HepG2 (cell line): ENCODE results near the gene ADAMTS13. TPM values are rescaled to one million over a fixed set of nuclear protein-coding genes. Genes with fewer than 3 reads are reported as not detected.

ENCODE experiments used
- IKZF1 ChIP-seq: fragments of 450-650 bp; IDR thresholded peaks from 2 replicates; pipeline ENCODE4 v1.7.1; 2016
- JDP2 ChIP-seq: sonication (generic); formaldehyde crosslinking; IDR thresholded peaks from 2 replicates; pipeline ENCODE4 v1.8.1; 2022; ENCODE audit warnings: missing genetic modification reagents, borderline replicate concordance
- MZF1 ChIP-seq: sonication (generic); formaldehyde crosslinking; IDR thresholded peaks from 2 replicates; pipeline ENCODE4 v1.8.1; 2023; ENCODE audit warnings: mild to moderate bottlenecking, missing genetic modification reagents, borderline replicate concordance
- RFX3 ChIP-seq: IDR thresholded peaks from 2 replicates; pipeline ENCODE4 v1.6.1; 2016; ENCODE audit warnings: missing biosample characterization, missing genetic modification reagents
- ZNF44 ChIP-seq: sonication (generic); formaldehyde crosslinking; IDR thresholded peaks from 2 replicates; pipeline ENCODE4 v1.5.1; 2020; ENCODE audit warnings: mild to moderate bottlenecking, missing genetic modification reagents
- ZNF510 ChIP-seq: sonication (generic); formaldehyde crosslinking; IDR thresholded peaks from 2 replicates; pipeline ENCODE4 v1.4.0; 2020; ENCODE audit warnings: low read depth, mild to moderate bottlenecking, missing genetic modification reagents
- polyA plus RNA-seq, 8 experiments: library from polyadenylated mRNA; depleted of rRNA in 3 of 8; stranded (reverse) in 7 of 8; unstranded in 1 of 8; fragments of >200 nt; fragmentation: Illumina TruSeq in 4 of 8; extraction: Trizol in 4 of 8; gene quantifications; 2 replicates each; pipeline versions ENCODE4 v1.2.1 to v1.2.3, GENCODE V29; 2011 to 2016; ENCODE audit warnings: low read depth in 4 of 8, missing spikeins in 1 of 8, mixed read lengths in 1 of 8; ENCODE audit not compliant: insufficient read depth in 1 of 8
- total RNA-seq, 5 experiments: library from RNA; depleted of rRNA; stranded (reverse); fragments of >200 nt; fragmentation: Illumina TruSeq; extraction: Trizol; gene quantifications; 2 replicates each; pipeline ENCODE4 v1.2.3, GENCODE V29; 2016; ENCODE audit warnings: low read depth in 1 of 5
- TF ChIP-seq, protein P1 (sequence below): sonication (generic); formaldehyde crosslinking; IDR thresholded peaks from 2 replicates; pipeline ENCODE4 v1.4.0; 2020; ENCODE audit warnings: missing genetic modification reagents
- TF ChIP-seq, protein P2 (sequence below): sonication (generic); formaldehyde crosslinking; IDR thresholded peaks from 2 replicates; pipeline ENCODE4 v1.4.0; 2020; ENCODE audit warnings: missing genetic modification reagents
- TF ChIP-seq, protein P3 (sequence below): sonication (generic); formaldehyde crosslinking; IDR thresholded peaks from 2 replicates; pipeline ENCODE4 v1.5.1; 2020; ENCODE audit warnings: mild to moderate bottlenecking, missing genetic modification reagents, borderline replicate concordance
- TF ChIP-seq, protein P4 (sequence below): sonication (generic); formaldehyde crosslinking; IDR thresholded peaks from 2 replicates; pipeline ENCODE4 v1.9.0; 2021; ENCODE audit warnings: missing genetic modification reagents, borderline replicate concordance

The ADAMTS13 gene
- total and polyA plus RNA-seq, 2 of the 13 experiments (the other 11 are each of a cell fraction or from before 2014, with no cell fraction given): 0.91 to 4.5 TPM

DNA sequence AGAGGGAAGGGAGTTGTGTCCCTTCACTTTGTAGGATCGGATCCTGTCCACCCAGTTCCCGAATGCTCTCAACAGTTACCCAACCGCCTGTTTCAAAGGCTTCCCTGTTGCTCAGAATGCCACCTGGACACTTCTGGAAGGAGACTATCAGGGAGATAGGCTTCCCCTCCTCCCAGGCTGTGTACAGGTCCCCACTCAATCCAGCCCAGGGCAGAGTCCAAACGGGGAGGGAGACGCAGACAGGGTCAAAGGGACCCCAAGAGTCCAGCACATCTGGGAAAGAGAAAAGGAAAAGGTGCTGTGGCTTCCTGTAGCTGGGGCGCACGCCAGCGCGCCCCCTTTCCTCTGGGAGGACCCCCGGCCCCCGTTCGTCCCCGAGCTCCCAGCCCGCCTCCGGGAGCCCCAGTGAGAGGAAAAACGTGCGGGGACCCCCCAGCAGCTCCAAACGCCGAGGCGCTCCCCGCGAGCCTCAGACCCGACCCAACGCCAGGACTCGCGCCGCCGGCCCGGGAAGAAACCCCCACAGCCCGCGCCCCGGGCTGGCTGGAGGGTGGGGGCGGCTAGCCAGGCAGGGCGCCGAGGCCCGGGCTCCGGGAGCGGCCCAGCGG, 46.9 kb upstream of the ADAMTS13 start (continued):
- TF ChIP-seq, protein P1, sequence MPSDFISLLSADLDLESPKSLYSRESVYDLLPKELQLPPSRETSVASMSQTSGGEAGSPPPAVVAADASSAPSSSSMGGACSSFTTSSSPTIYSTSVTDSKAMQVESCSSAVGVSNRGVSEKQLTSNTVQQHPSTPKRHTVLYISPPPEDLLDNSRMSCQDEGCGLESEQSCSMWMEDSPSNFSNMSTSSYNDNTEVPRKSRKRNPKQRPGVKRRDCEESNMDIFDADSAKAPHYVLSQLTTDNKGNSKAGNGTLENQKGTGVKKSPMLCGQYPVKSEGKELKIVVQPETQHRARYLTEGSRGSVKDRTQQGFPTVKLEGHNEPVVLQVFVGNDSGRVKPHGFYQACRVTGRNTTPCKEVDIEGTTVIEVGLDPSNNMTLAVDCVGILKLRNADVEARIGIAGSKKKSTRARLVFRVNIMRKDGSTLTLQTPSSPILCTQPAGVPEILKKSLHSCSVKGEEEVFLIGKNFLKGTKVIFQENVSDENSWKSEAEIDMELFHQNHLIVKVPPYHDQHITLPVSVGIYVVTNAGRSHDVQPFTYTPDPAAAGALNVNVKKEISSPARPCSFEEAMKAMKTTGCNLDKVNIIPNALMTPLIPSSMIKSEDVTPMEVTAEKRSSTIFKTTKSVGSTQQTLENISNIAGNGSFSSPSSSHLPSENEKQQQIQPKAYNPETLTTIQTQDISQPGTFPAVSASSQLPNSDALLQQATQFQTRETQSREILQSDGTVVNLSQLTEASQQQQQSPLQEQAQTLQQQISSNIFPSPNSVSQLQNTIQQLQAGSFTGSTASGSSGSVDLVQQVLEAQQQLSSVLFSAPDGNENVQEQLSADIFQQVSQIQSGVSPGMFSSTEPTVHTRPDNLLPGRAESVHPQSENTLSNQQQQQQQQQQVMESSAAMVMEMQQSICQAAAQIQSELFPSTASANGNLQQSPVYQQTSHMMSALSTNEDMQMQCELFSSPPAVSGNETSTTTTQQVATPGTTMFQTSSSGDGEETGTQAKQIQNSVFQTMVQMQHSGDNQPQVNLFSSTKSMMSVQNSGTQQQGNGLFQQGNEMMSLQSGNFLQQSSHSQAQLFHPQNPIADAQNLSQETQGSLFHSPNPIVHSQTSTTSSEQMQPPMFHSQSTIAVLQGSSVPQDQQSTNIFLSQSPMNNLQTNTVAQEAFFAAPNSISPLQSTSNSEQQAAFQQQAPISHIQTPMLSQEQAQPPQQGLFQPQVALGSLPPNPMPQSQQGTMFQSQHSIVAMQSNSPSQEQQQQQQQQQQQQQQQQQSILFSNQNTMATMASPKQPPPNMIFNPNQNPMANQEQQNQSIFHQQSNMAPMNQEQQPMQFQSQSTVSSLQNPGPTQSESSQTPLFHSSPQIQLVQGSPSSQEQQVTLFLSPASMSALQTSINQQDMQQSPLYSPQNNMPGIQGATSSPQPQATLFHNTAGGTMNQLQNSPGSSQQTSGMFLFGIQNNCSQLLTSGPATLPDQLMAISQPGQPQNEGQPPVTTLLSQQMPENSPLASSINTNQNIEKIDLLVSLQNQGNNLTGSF (CRISPR knock-in tag): no peak
- TF ChIP-seq, protein P2, sequence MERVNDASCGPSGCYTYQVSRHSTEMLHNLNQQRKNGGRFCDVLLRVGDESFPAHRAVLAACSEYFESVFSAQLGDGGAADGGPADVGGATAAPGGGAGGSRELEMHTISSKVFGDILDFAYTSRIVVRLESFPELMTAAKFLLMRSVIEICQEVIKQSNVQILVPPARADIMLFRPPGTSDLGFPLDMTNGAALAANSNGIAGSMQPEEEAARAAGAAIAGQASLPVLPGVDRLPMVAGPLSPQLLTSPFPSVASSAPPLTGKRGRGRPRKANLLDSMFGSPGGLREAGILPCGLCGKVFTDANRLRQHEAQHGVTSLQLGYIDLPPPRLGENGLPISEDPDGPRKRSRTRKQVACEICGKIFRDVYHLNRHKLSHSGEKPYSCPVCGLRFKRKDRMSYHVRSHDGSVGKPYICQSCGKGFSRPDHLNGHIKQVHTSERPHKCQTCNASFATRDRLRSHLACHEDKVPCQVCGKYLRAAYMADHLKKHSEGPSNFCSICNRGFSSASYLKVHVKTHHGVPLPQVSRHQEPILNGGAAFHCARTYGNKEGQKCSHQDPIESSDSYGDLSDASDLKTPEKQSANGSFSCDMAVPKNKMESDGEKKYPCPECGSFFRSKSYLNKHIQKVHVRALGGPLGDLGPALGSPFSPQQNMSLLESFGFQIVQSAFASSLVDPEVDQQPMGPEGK (CRISPR knock-in tag): peak; percentile 20; the same call in 1 of the 2 replicates
- TF ChIP-seq MZF1 (CRISPR knock-in tag) (no peak), IKZF1 (no peak), ZNF44 (CRISPR knock-in tag) (0 out of 2 replicates have a peak, but pooled peaks have one; percentile 46), ZNF510 (0 out of 2 replicates have a peak, but pooled peaks have one; percentile 2), JDP2 (CRISPR knock-in tag) (no peak), RFX3 (CRISPR knock-in tag) (no peak)
- TF ChIP-seq, protein P3, sequence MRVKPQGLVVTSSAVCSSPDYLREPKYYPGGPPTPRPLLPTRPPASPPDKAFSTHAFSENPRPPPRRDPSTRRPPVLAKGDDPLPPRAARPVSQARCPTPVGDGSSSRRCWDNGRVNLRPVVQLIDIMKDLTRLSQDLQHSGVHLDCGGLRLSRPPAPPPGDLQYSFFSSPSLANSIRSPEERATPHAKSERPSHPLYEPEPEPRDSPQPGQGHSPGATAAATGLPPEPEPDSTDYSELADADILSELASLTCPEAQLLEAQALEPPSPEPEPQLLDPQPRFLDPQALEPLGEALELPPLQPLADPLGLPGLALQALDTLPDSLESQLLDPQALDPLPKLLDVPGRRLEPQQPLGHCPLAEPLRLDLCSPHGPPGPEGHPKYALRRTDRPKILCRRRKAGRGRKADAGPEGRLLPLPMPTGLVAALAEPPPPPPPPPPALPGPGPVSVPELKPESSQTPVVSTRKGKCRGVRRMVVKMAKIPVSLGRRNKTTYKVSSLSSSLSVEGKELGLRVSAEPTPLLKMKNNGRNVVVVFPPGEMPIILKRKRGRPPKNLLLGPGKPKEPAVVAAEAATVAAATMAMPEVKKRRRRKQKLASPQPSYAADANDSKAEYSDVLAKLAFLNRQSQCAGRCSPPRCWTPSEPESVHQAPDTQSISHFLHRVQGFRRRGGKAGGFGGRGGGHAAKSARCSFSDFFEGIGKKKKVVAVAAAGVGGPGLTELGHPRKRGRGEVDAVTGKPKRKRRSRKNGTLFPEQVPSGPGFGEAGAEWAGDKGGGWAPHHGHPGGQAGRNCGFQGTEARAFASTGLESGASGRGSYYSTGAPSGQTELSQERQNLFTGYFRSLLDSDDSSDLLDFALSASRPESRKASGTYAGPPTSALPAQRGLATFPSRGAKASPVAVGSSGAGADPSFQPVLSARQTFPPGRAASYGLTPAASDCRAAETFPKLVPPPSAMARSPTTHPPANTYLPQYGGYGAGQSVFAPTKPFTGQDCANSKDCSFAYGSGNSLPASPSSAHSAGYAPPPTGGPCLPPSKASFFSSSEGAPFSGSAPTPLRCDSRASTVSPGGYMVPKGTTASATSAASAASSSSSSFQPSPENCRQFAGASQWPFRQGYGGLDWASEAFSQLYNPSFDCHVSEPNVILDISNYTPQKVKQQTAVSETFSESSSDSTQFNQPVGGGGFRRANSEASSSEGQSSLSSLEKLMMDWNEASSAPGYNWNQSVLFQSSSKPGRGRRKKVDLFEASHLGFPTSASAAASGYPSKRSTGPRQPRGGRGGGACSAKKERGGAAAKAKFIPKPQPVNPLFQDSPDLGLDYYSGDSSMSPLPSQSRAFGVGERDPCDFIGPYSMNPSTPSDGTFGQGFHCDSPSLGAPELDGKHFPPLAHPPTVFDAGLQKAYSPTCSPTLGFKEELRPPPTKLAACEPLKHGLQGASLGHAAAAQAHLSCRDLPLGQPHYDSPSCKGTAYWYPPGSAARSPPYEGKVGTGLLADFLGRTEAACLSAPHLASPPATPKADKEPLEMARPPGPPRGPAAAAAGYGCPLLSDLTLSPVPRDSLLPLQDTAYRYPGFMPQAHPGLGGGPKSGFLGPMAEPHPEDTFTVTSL (CRISPR knock-in tag): no peak
- TF ChIP-seq, protein P4, sequence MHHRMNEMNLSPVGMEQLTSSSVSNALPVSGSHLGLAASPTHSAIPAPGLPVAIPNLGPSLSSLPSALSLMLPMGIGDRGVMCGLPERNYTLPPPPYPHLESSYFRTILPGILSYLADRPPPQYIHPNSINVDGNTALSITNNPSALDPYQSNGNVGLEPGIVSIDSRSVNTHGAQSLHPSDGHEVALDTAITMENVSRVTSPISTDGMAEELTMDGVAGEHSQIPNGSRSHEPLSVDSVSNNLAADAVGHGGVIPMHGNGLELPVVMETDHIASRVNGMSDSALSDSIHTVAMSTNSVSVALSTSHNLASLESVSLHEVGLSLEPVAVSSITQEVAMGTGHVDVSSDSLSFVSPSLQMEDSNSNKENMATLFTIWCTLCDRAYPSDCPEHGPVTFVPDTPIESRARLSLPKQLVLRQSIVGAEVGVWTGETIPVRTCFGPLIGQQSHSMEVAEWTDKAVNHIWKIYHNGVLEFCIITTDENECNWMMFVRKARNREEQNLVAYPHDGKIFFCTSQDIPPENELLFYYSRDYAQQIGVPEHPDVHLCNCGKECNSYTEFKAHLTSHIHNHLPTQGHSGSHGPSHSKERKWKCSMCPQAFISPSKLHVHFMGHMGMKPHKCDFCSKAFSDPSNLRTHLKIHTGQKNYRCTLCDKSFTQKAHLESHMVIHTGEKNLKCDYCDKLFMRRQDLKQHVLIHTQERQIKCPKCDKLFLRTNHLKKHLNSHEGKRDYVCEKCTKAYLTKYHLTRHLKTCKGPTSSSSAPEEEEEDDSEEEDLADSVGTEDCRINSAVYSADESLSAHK (CRISPR knock-in tag): no peak
